HG03280 (cell line): Measurements from ENCODE around the gene IL10RA.

Experiments used
- ATAC-seq: cut with Tn5 transposase; IDR thresholded peaks from one replicate; pipeline ENCODE4 v1.9.1; 2021; ENCODE audit warnings: mild to moderate bottlenecking, moderate library complexity; ENCODE audit not compliant: unreplicated experiment

IL10RA gene

DNA sequence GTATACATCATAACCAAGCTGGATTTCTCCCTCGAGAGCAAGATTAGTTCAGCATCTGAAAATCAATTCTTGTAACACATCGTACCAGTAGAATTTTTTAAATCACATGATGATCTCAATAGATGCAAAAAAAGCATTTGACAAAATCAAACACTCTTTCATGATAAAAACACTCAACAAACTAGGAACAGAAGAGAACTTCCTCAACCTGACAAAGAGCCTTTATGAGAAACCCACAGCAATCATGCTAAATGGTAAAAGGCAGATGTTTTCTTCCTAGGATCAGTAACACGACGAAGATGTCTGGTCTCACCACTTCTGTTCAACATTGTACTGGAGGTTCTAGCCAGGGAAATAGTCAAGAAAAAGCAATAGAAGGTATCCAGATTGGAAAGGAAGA lies 56.6 kb downstream of the IL10RA start:
- ATAC-seq: no peak

DNA sequence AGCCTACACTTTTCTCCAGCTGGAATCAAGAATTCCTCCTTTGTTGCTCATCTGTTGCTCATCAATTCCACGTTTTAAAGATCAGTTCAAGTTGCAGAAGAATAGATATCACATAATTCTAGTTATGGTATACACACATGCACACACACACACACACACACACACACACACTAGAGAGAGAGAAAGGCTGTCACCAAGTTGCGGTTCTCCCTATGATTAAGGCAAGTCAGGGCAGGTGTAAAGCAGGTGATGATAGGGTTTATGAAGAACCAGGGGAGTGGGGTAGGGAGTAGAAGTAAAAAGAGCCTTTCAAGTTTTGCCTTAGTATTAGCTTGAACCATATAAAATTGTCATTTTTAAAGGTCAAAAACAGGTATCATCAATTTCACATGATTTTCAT lies 59.0 kb downstream of the IL10RA start:
- no peak for ATAC-seq

DNA sequence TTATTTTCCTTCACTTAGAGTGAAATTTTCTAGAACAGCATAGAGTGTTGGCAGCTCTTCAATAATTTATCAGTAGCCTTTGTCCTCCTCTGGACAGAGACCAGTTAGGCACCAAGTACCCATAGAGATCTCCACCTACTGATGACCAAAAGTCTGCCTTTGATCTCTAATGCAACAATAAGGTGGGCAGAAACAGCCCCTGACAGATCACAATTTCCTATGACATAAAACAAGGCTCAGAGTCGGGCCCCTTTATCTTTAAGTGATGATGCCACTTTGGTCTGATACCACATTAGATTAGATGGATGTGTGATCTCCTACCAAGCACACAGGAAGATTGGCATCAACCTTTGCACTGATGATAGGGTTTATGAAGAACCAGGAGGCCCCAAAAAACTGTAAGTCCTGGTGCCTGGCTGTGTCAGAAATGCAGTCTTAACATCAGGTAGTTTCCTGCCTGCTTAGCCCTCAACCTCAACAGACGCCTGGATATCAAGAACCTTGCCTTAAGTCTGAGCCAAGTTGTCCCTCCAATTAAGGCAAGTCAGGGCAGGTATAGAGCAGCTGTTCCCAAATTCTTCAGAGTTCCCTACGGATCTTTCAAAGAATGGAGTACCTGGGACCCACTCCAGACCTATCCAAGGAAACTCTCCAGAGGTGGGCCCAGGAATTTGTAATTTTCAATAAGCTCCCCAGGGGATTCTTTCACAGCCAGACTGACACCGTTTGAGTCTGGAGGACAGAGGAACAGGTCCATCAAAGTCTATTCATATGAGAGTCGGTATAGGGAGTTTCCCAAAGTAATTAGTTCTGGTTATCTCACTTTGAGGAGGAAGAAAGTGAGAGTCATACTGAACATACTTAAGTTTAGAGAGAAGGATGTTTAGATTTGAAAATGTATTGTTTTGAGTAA lies 60.1 kb downstream of the IL10RA start:
- no peak for ATAC-seq

DNA sequence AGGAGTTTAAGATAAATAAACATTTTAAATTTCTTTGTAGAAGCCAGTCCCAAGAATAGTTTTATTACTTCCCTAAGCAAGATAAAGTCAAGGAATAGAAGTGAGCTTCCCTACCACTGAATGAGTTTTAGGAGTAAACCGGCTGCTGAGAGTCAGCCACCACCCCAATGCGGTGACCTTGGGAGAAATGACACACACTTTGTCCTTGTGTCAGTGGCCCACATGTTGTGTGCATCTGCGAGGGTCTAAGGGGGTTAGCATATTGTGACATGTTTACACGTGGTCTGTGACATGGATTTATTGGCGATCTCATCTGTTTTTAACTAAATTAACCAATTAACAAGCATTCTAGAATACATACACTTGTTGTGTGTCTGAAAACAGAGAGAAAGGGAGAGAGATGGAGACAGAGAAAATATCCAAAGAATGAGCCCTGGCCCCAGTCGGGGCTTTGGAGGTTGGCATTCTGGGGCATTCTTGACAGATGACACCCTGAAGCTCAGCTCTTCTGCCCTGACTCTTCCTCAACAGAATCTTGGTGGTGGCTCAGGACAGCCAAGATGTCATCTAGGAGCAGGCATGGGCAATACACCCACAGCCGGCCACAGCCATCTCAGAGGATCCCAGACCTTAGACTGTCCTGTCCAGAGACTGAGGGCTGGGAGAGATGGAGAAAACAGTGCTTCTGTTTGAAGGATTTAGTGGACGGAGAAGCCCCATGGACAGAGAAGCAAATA lies 60.9 kb downstream of the IL10RA start:
- ATAC-seq: no peak

DNA sequence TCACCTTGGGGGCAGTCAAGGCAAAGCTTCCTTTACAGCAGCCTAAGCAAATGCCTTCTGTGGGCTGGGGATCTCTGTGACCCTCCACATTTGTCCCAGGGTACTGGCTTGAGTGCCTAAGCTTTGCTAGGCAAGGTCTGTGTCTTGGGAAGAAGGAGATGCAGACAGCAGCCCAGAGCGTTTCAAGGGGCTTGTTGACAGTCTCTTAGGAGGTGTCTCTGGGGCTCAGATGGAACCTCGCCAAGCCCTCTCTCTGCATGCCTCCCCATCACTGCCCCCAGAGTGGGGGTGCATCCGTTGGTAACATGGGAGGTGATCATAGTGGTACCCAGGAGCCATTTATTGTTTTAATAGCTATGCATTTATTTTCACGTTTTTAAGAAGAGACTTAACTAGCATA lies 61.6 kb downstream of the IL10RA start:
- no peak for ATAC-seq

DNA sequence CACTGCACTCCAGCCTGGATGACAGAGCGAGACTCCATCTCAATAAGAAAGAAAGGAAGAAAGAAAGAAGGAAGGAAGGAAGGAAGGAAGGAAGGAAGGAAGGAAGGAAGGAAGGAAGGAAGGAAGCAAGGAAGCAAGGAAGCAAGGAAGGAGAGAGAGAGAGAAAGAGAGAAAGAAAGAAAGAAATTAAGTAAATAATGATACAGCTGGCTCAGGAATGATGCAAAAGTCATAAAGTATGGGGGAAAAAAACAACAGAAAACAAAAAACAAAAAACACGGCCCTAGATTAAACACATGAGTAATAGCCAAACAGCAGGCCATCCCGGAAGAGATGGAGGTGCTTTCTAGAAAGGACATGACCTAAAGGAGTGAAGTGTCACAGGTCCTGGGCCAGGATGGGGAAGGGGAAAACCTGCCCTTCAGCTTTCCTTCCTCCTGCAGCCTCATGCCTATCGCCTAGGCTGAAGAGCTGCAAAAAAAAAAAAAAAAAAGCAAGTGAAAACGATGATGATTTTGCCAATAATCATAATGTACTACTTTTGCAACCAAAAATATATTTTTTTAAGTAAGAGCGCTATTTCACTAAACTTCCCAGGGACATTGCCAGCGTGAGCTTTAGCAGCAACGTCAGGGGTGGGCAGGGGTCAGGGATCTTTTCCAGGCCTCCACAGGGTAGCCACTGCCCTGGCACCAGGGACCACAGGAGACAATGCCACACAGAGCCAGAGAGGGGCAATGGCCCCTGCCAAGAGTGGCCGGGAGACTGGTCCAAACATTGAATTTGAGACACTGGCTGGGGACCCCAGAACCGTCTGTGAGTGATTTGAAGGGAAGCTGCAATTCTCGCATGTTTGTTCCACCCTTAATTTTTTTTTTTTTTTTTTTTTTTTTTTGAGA lies 62.5 kb downstream of the IL10RA start:
- no peak for ATAC-seq

DNA sequence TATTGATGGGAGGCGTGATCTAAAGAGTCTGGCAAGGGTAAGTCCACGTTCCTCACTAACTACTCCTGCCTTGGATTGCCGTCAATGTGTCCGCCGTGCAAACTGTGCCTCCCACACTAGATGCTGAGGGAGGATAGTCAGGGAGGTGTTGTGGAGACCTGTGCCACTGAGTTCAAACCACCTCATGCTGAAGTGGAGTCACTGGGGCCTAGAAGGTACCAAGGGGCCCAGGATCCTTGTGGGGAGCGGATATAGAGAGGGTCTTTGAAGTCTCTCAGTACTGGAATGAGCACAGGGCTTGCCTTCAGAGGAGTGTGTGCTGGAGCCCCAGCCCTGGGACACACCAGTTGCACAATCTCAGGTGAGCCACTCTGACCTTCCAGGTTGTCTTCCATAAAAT lies 63.6 kb downstream of the IL10RA start:
- ATAC-seq: no peak

DNA sequence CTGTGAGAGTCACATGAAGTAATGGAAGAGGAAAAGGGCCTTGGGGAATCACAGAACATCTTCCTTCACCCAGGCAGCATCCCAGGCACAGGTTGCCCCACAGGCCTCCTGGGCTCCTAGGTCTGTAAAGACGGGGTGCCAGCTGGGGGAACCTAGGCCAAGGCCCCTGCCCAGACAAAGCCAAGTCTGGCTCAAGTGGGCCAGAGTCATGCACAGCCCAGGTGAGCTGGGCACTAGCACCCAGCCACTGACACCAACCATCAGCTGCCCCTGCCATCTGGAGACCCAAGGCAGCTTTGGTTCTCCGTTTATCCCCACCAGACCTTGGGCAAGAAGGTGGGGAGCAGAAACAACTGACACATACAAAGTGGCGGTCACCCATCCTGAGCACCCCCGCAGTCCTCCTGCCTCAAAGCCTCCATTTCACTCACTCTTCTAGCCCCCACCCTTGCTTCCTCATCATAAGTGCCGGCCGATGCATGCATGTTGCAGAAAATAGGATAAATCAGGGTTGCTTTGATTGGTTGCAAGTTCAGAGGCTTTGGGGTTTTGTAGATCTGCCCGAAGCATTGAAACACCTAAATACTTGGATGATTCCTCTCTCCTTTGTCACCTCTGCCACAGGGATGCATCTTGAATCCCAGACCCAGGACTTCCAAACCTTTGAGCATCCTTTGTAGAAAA lies 64.2 kb downstream of the IL10RA start:
- ATAC-seq: no peak
